Trophoblast cell (in vitro differentiated cells and primary cell): ENCODE data around the gene SHMT2.

Experiments
- DNase-seq, 2 donors: peaks; one replicate each; pipeline ENCODE4 v3.0.0-alpha.2; 2016
- H2AFZ ChIP-seq: 2 replicates; pipeline ENCODE4 v1.6.1; 2013; ENCODE audit warnings: low read length, moderate library complexity, mild to moderate bottlenecking; ENCODE audit not compliant: insufficient read depth, poor library complexity
- H2AK5ac ChIP-seq: 2 replicates; pipeline ENCODE4 v1.6.1; 2013; ENCODE audit warnings: mild to moderate bottlenecking, low read length
- H2BK120ac ChIP-seq: 2 replicates; pipeline ENCODE4 v1.6.1; 2013; ENCODE audit warnings: low read length, mild to moderate bottlenecking, moderate library complexity; ENCODE audit not compliant: insufficient read depth, poor library complexity
- H2BK12ac ChIP-seq: 2 replicates; pipeline ENCODE4 v1.6.1; 2013; ENCODE audit warnings: mild to moderate bottlenecking, low read length, moderate library complexity
- H2BK5ac ChIP-seq: 2 replicates; pipeline ENCODE4 v1.6.1; 2013; ENCODE audit warnings: low read length, low read depth, moderate library complexity, mild to moderate bottlenecking; ENCODE audit not compliant: poor library complexity
- H3K14ac ChIP-seq: 2 replicates; pipeline ENCODE4 v1.6.1; 2013; ENCODE audit warnings: mild to moderate bottlenecking, low read length
- H3K18ac ChIP-seq: 2 replicates; pipeline ENCODE4 v1.6.1; 2013; ENCODE audit warnings: mild to moderate bottlenecking, low read length
- H3K23ac ChIP-seq: 2 replicates; pipeline ENCODE4 v1.6.1; 2013; ENCODE audit warnings: low read length
- H3K27ac ChIP-seq: 2 replicates; pipeline ENCODE4 v1.5.1; 2013; ENCODE audit warnings: low read depth, mild to moderate bottlenecking, inconsistent platforms, low read length, moderate library complexity
- H3K27me3 ChIP-seq: 2 replicates; pipeline ENCODE4 v1.6.1; 2013; ENCODE audit warnings: inconsistent platforms, mild to moderate bottlenecking, low read length, moderate library complexity; ENCODE audit not compliant: insufficient read depth
- H3K36me3 ChIP-seq, 2 experiments: 1 replicate in 1 of 2; 2 replicates in 1 of 2; pipeline ENCODE4 v1.6.1; 2013; ENCODE audit warnings: low read length in 2 of 2, mild to moderate bottlenecking in 2 of 2, moderate library complexity in 1 of 2; ENCODE audit not compliant: insufficient read depth in 2 of 2, control insufficient read depth in 1 of 2
- H3K4ac ChIP-seq: 2 replicates; pipeline ENCODE4 v1.6.1; 2013; ENCODE audit warnings: low read depth, mild to moderate bottlenecking, low read length, moderate library complexity
- H3K4me1 ChIP-seq, 2 experiments: 1 replicate in 1 of 2; 2 replicates in 1 of 2; pipeline ENCODE4 v1.6.1; 2013; ENCODE audit warnings: low read length in 2 of 2, mild to moderate bottlenecking in 2 of 2, moderate library complexity in 1 of 2; ENCODE audit not compliant: insufficient read depth in 2 of 2, control insufficient read depth in 1 of 2
- H3K4me2 ChIP-seq: 2 replicates; pipeline ENCODE4 v1.6.1; 2013; ENCODE audit warnings: inconsistent platforms, mild to moderate bottlenecking, low read length, moderate library complexity
- H3K4me3 ChIP-seq: 2 replicates; pipeline ENCODE4 v1.5.1; 2013; ENCODE audit warnings: mild to moderate bottlenecking, low read depth, low read length, inconsistent platforms
- H3K79me1 ChIP-seq: one replicate; pipeline ENCODE4 v1.6.1; 2013; ENCODE audit warnings: low read length
- H3K79me2 ChIP-seq: 2 replicates; pipeline ENCODE4 v1.6.1; 2013; ENCODE audit warnings: low read length, mild to moderate bottlenecking; ENCODE audit not compliant: control insufficient read depth, insufficient read depth, poor library complexity
- H3K9ac ChIP-seq: 2 replicates; pipeline ENCODE4 v1.6.1; 2013; ENCODE audit warnings: mild to moderate bottlenecking, low read length
- H3K9me3 ChIP-seq: 2 replicates; pipeline ENCODE4 v1.6.1; 2013; ENCODE audit warnings: low read depth, mild to moderate bottlenecking, control low read depth, inconsistent platforms, low read length; ENCODE audit not compliant: insufficient read depth
- H4K12ac ChIP-seq: 2 replicates; pipeline ENCODE4 v1.6.1; 2013; ENCODE audit warnings: low read depth, mild to moderate bottlenecking, low read length, moderate library complexity
- H4K8ac ChIP-seq: 2 replicates; pipeline ENCODE4 v1.6.1; 2013; ENCODE audit warnings: low read depth, mild to moderate bottlenecking, low read length, moderate library complexity
- H4K91ac ChIP-seq: one replicate; pipeline ENCODE4 v1.6.1; 2013; ENCODE audit warnings: low read depth, mild to moderate bottlenecking, low read length, moderate library complexity
- WGBS: extraction: QIAGEN DNeasy Blood & Tissue Kit; methylation state at CpG from one replicate; pipeline ENCODE4 v1.1.7; 2013; ENCODE audit warnings: missing lambda C conversion rate; ENCODE audit not compliant: insufficient read length, insufficient coverage; ENCODE audit errors: extremely low coverage; 5-methylcytosine and 5-hydroxymethylcytosine counted together

Gene SHMT2

DNA sequence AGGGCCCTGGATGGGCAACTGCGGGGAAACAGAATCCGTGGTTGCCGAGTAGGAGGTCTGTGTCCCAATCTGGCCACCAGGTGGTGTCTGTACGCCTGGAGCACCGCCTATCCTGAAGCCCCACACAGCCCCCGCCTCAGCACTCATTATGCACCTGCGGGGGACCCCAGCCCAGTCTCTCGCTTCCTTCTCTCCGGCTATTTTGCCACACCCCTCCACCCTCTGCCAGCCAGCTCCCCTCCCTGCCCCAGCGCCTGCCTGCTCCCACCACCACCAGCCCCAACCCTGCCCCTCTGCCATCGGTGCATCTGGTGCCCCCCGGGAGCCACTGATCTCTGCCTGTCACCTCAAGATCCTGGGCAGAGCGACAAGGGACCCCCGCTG lies 15.1 kb upstream of the SHMT2 start:
- no peak overlapping the region for H3K9ac ChIP-seq
- H3K18ac ChIP-seq = no peak overlapping the region
- H2BK120ac ChIP-seq = no peak overlapping the region
- H3K14ac ChIP-seq = no peak overlapping the region
- peaks cover 33 to 36% of the 10 kb centered on the region in 2 experiments for H3K36me3 ChIP-seq
- H3K23ac ChIP-seq = no peak overlapping the region
- no peak overlapping the region for H4K8ac ChIP-seq
- H3K79me1 ChIP-seq = no peaks in the 10 kb centered on the region
- peaks cover 10% of the 10 kb centered on the region for H3K9me3 ChIP-seq
- H3K4me1 ChIP-seq = peaks cover 17 to 35% of the 10 kb centered on the region in 2 experiments
- peak; percentile 56 to 76 for DNase-seq
- H2AK5ac ChIP-seq = no peak overlapping the region
- no peak overlapping the region for H3K4ac ChIP-seq
- H4K12ac ChIP-seq = no peak overlapping the region
- peak overlapping the region; percentile 6 for H3K27ac ChIP-seq
- no peak overlapping the region for H3K4me3 ChIP-seq
- peaks cover 42% of the 10 kb centered on the region for H3K27me3 ChIP-seq
- no peak overlapping the region for H4K91ac ChIP-seq
- no CpG with 5 or more reads among the region's 14 CpGs for whole genome bisulfite sequencing
- peak overlapping the region; percentile 18 for H2AFZ ChIP-seq
- H2BK12ac ChIP-seq = no peak overlapping the region
- no peak overlapping the region for H2BK5ac ChIP-seq
- no peaks in the 10 kb centered on the region for H3K79me2 ChIP-seq
- H3K4me2 ChIP-seq = peak overlapping the region; percentile 67

DNA sequence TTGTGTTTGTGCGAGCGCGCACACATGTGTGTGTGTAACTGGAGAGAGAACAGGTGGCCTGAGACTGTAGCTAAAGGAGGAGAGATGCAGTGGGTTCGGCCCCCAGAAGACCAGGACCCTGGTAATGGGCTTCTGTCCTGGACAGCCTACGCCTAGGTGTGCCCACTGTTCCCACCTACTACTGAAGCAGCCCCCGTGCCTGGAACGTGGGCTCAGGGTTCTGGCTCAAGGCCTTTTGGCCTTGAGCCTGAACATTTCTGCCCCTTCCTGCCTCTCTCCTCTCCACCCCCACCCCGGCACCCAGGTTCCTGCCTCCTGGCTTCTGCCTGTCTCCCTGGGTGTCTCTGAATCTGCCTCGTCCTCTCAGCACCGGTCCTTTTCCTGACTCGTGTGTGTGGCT lies 14.4 kb upstream of the SHMT2 start:
- no peak overlapping the region for H3K9ac ChIP-seq
- H3K4me1 ChIP-seq = peaks cover 17 to 35% of the 10 kb centered on the region in 2 experiments
- no peak overlapping the region for H3K27ac ChIP-seq
- H2BK12ac ChIP-seq = no peak overlapping the region
- H3K14ac ChIP-seq = no peak overlapping the region
- WGBS = no CpG with 5 or more reads among the region's 11 CpGs
- no peak overlapping the region for H3K4ac ChIP-seq
- no peak overlapping the region for H2BK5ac ChIP-seq
- H3K4me3 ChIP-seq = no peak overlapping the region
- H2AK5ac ChIP-seq = no peak overlapping the region
- H3K4me2 ChIP-seq = no peak overlapping the region
- no peak overlapping the region for H3K18ac ChIP-seq
- no peaks in the 10 kb centered on the region for H3K79me1 ChIP-seq
- no peak overlapping the region for H4K12ac ChIP-seq
- no peak overlapping the region for H2BK120ac ChIP-seq
- no peak overlapping the region for H4K91ac ChIP-seq
- H3K9me3 ChIP-seq = peaks cover 12% of the 10 kb centered on the region
- H2AFZ ChIP-seq = no peak overlapping the region
- no peaks in the 10 kb centered on the region for H3K79me2 ChIP-seq
- no peak overlapping the region for H4K8ac ChIP-seq
- no peak for DNase-seq
- peaks cover 49% of the 10 kb centered on the region for H3K27me3 ChIP-seq
- H3K36me3 ChIP-seq = peaks cover 26 to 30% of the 10 kb centered on the region in 2 experiments
- no peak overlapping the region for H3K23ac ChIP-seq

DNA sequence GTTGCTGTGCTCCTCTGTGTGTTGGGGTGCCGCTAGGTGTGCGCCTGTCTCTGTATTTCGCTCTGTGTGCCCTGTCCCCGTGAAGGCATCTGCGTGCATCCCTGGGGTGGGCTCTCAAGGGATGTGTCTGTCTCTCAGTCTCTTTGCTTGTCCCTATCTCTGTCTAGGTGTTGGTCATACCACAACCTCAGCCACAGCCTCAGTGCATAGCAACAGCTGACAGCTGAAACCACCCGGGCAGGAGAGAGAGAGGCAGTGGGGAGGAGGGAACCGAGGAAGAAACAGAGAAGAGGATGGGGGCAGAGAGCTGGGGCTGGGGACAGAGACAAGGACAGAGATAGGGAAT lies 13.9 kb upstream of the SHMT2 start:
- no CpG with 5 or more reads among the region's 7 CpGs for WGBS
- peak overlapping the region; percentile 58 for H3K4me2 ChIP-seq
- H4K8ac ChIP-seq = no peak overlapping the region

DNA sequence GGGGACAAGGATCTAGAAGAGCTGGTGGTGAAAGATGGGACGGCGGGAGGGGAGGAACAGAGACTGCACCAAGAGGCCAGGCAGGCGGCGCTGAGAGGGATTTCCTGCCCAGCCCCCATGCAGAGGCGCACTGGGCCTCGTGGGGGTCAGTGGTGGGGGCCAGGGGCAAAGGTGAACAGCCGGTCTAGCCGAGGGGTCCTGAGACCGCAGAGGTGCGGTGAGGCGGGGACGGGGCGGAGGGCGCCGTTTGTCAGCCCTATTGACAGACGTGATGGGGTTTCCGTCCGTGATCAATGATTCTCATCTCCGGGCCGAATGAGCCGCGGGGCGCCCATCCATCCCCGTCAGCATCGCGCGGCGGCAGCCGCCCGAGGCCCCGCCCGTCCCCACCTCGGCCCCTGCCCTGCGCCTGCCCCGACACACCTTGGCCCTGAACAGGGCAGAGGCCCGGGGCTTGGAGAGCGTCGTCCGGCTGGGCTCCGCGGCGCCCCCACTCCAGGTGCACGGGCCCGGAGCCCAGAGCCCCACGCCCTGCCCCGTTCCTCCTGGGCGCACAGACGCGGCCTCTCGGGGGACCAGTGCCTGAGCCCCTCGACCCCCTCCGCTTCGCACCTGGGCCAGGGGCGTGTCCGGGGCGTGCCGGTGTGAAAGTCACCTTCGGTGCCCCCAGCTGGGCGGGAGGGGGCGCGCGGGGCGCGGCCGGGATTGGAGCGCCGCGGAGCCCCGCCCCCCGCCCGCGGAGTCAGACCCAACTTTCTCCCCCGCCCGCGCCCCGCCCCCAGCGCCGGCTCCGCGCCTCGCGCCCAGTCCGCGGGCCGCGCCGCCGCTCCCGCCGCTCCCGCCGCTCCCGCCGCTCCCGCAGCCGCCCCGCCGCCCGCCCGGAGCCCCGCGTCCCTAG lies 13.2 kb upstream of the SHMT2 start, which contains the start of gene NXPH4:
TSS of gene NXPH4 (plus strand) at position 781 of the 898 bp plus-strand sequence. CDS start 176 bp downstream, outside the sequence.
- Histone ChIP-seq H2AK5ac (no peak within 1 kb of the TSS), H3K18ac (no peak within 1 kb of the TSS), H3K23ac (peak within 1 kb of the TSS; percentile 47), H3K4me3 (peak within 1 kb of the TSS; percentile 53), H2BK120ac (no peak within 1 kb of the TSS), H3K36me3 (peaks cover 14 to 18% of the 10 kb centered on the region in 2 experiments), H2BK12ac (no peak within 1 kb of the TSS), H4K91ac (no peak within 1 kb of the TSS), H3K14ac (no peak within 1 kb of the TSS), H3K4ac (no peak within 1 kb of the TSS), H3K79me1 (no peaks in the 10 kb centered on the region), H3K4me2 (peak within 1 kb of the TSS; percentile 78), H3K79me2 (no peaks in the 10 kb centered on the region), H3K4me1 (peaks cover 17 to 35% of the 10 kb centered on the region in 2 experiments), H3K9ac (no peak within 1 kb of the TSS), H4K8ac (no peak within 1 kb of the TSS), H3K27me3 (peaks cover 58% of the 10 kb centered on the region), H2BK5ac (no peak within 1 kb of the TSS), H3K9me3 (peaks cover 12% of the 10 kb centered on the region), H4K12ac (no peak within 1 kb of the TSS), H2AFZ (peak within 1 kb of the TSS; percentile 8), H3K27ac (no peak within 1 kb of the TSS)
- WGBS = no CpG with 5 or more reads among the region's 102 CpGs
- DNase-seq = peak in 1 of 2 donors; percentile 27

More for the DNA sequence above, 13.9 kb upstream of the SHMT2 start:
- Histone ChIP-seq H2AFZ (no peak overlapping the region), H3K9me3 (peaks cover 12% of the 10 kb centered on the region), H3K18ac (no peak overlapping the region), H3K27ac (no peak overlapping the region), H4K12ac (no peak overlapping the region), H3K4me1 (peaks cover 17 to 35% of the 10 kb centered on the region in 2 experiments), H3K27me3 (peaks cover 52% of the 10 kb centered on the region), H3K36me3 (peaks cover 21 to 24% of the 10 kb centered on the region in 2 experiments), H3K9ac (no peak overlapping the region), H3K4me3 (no peak overlapping the region), H3K4ac (no peak overlapping the region), H2AK5ac (no peak overlapping the region), H3K79me2 (no peaks in the 10 kb centered on the region), H3K79me1 (no peaks in the 10 kb centered on the region), H2BK12ac (no peak overlapping the region), H2BK5ac (no peak overlapping the region), H2BK120ac (no peak overlapping the region), H4K91ac (no peak overlapping the region), H3K14ac (no peak overlapping the region), H3K23ac (no peak overlapping the region)
- DNase-seq = peak in 1 of 2 donors; percentile 29
